GM10266 (cell line): ENCODE results near the gene MCOLN2.

Experiments
- DNase-seq: peaks from one replicate; pipeline ENCODE4 v3.0.0; 2012; ENCODE audit errors: extremely low spot score
- CTCF ChIP-seq: IDR thresholded peaks from 2 replicates; pipeline ENCODE4 v1.5.1; 2012; ENCODE audit warnings: mild to moderate bottlenecking, low read depth; ENCODE audit not compliant: control insufficient read depth, insufficient read depth; ENCODE audit errors: missing control alignments

Gene MCOLN2

GRCh38 chr1:84877592-84877991, 119.3 kb downstream of the MCOLN2 start:
- TF ChIP-seq CTCF: no peak
- DNase-seq: no peak

GRCh38 chr1:84876353-84876752, 120.6 kb downstream of the MCOLN2 start:
- DNase-seq: no peak
- no peak for TF ChIP-seq CTCF
